ENCODE results near the gene SNUPN. TPM values are rescaled to one million over a fixed set of nuclear protein-coding genes. Genes with fewer than 3 reads are reported as not detected.
"Not testable (repeated sequence)": the region's sequence is repeated elsewhere in the genome, so short reads cannot be mapped to it uniquely, and the experiment has no call there.

The SNUPN gene
- total RNA-seq, 1 donor from 2014 or later = 37.3 TPM

DNA sequence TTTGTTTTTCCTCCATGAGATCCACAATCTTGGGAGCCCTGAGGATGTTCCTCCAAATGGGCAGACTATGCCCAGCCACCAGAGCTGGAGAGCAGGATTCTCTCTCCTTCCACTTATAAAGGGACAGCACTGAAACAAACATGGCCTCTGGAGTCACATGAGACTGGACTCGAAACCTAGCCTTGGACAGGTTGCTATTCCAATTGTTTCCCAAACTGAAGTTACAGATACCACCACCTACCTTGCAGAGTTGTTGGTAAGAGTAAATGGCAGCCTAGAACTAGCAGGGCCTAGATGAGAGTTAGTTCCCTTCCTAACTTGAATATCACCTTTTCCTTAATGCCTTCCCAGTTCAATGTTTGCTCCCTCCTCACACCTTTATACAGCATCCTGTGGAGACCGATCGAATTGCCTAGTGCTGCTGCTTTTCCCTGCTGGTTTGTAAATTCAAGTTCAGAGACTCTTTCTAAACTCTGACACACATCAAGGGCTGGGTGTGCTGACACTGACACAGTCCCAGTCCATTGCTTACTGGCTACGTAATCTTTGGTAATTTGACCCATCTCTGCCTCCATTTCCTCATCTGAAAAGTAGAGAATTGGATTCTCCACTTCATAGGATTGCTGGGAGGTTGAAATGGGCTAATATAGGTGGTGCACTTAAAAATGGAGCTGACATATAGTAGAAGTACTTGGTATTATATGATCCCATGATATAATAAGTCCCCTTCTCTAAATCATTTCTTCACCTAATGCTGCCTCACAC, 11.9 kb upstream of the SNUPN start:
- DNase-seq (ENCODE audit: low read depth) = no peak

DNA sequence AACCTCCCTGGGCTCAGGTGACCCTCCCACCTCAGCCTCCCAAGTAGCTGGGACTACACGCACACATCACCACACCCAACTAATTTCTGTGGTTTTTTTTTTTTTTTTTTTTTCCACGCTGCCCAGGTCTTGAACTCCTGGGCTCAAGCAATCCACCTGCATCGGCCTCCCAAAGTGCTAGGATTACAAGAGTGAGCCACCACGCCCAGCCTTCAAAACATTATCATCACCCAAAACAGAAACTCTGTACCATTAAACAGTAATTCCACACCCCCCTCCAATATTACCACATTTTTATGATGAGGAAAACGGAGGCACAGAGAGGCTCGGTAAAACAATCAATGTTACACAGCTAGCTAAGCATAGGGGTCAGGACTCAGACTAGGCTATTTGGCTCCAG, 10.5 kb upstream of the SNUPN start:
- DNase-seq (ENCODE audit: low read depth) = no peak

DNA sequence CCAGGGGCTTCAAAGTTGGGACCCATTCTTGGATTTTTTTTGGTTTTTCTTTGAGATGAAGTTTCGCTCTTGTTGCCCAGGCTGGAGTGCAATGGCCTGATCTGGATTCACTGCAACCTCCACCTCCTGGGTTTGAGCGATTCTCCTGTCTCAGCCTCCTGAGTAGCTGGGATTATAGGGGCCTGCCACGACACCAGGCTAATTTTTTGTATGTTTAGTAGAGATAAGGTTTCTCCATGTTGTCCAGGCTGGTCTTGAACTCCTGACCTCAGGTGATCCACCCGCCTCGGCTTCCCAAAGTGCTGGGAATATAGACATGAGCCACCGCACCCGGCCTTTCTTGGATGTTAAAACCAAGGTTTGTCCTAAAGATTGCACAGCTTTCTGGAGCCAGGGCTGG, 8.4 kb upstream of the SNUPN start:
- not testable (repeated sequence) for DNase-seq (ENCODE audit: low read depth)

DNA sequence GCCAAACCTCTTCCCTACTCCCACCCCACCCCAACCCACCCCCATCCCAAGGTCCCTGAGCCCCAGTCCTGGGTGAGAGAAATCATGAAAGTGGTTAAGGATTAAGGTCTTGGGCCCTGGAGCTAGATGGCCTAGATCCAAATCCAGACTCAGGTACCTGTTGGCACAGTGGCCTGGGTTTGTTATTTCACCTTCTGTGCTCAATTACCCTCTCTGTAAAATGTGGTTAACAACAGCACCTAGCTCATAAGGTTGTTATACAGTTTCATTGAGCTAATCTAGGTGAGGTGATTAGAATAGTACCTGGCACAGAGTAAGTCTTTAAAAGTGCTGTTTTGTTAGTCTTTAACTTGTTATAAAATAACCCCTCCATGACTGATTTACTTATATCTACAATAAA, 6.4 kb upstream of the SNUPN start:
- DNase-seq (ENCODE audit: low read depth) = peak; percentile 44

DNA sequence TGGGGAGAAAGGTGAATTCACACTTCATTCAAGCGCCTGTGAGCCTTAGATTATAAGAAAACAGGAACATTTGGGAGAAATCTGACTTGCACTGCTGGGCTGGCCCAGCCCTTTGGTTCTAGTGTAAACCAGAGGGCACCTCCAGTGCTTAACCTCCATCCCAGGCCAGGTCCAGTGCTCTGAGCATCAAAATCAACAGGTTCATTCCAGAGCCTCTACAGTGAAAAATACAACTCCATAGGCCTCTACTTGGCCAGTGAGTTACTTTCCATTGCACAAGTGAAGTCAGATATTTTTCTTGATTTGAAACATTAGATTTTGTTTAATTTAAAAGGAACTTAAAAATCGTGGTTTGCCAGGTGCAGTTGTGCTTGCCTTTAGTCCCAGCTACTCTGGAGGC, 3.0 kb downstream of the SNUPN start:
- DNase-seq (ENCODE audit: low read depth) = no peak

DNA sequence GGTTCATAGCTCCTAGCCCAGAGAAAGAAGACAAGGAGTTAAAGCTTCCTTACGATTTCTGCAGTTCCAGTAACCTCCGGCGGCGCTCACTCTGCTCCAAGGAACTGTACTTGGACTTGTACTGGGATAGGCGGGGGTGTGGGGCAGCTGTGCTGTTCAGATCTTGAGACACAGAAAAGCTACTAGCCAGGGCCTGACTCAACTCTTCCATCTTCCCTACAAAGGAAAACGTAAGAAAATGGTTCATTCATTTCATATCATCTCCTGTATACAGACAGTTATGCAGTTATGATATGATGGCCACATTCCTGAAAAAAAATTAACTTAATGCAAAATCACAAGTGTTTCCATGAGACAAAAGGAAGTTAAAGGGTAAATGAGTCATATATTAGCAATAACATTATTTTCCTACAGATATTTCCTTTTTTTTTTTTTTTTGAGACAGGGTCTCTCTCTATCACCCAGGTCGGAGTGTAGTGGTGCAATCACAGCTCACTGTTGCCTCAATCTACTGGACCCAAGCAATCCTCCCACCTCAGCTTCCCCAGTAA, 4.6 kb downstream of the SNUPN start:
- DNase-seq (ENCODE audit: low read depth) = peak; percentile 16

DNA sequence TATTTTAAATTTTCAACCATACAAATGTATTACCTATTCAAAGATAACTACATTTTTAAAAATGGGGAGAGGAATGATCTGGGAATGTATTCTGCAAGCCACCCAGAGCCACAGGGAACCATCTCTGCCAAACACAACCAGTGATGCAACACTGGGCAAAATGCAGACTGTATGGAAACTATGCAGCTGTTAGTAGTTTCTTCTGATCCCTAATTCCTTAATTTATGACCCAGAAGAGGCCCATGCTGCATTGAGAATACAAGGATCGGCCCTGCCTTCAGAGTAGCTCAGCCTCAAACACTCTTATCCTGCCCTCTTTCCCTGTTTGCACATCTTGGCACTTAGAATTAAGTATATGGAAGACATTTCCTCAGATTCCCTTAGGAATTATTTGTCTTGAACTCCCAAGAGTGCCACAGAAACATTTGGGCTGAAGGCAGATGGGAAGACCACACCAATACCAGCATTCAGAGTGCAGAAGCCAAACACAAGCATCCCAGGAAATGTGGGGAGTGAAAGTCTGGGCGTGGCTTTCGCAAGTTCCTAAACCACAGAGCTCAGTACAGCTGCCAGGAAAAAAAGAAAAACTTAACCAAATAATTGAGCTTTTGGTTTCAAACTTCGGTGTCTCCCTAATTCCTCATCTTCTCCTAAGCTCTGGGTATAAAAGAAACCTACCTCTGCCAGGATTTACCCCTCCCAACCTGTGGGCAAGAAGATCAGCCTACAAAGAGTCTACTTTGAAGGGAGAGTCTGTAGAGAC, 5.3 kb downstream of the SNUPN start:
- peak; percentile 15 for DNase-seq (ENCODE audit: low read depth)

DNA sequence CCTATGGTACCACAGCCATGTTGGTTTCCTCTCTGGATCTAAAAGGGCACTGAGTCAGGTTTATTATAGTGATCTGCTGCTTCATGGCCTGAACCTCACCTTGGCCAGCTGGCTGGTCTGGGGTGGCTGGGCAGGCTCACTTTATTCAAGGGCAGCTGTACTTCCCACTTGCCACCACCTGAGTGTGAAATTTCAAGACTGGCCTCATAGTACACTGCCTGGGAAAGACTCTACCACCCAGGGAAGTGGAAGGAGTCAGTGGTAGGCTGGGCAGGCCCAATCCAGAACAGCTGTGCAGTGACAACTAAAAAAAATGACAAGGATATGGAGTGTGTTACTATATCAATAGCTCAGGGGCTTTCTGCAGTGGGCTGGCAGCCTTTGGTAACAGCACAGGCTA, 8.8 kb downstream of the SNUPN start:
- no peak for DNase-seq (ENCODE audit: low read depth)

DNA sequence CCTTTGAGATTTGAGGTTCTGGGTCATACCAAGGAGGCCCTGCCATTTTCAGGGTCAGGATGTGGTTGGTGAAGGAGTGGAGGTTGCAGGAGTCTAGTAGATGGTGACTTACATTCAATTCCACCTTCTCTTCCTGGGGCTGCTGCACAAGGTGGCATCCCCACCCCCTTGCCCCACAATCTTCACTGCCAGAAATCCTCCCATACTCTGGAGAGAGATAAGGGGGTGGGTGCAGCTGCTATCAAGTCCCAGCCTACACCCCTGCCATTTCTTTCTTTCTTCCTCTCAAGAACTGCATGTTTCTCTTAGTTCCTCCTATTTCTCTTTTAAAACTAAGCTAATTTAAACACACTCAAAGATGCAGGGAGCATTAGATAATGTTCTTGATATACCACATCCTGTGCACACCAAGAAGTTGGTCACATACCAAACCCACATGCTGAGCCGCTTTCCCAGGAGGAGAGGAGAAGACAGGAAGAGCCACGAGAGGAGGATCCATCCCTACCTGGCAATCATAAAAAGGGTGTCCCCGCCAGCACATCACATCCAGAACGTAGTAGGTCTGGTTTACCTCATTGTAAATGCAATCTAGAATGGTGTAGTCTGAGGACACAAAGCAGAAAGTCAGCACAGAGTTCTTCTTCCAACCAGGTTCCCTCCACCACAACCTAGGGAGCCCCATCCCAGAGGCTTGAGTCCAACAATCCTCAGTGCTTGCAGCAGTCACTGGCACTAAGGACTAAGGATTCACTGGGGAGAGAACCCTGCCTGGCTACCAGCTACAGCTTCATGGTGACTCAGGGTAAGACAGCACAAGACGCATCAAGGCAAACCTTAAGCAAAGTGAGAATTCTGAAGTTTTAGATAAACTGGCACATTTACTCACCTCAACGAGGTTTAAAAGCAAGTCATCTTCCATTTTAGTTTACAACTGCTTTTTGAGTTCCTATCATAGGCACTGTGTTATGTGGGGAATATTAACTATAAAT, 18.5 kb downstream of the SNUPN start:
- DNase-seq (ENCODE audit: low read depth) = no peak

DNA sequence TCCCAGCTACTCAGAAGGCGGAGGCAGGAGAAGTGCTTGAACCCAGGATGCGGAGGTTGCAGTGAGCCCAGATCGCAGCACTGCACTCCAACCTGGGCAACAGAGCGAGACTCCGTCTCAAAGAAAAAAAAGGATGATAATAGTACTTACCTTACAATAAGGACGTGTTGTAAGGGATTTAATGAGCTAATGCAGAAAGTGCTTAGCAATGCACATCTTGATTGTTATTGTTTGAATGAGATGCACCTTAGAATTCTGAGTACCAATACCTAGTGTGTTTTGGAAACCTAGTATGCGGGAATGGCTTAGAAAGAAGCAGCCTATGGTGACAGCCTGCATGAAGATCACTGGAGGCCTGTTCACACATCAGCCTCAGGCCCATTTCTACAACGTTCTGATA, 19.5 kb downstream of the SNUPN start:
- no peak for DNase-seq (ENCODE audit: low read depth)

DNA sequence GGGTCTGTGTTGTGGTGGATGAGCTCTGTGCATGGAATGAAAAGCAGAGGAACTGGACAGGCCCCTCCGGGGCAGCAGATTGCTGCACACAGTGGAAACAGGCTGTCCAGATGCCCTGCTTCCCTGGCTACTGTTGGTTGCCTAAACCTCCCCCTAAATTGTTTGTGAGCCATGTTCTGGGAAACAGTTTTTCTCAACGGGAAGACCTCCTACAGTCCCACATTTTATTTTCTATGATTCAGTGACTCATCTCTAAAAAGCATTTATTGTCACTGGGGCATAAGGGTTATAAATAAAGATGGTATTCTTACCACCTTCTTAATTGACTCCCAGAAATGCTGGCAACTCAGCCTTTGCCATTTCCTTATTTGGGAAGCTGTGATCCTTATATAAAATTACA, 26.1 kb downstream of the SNUPN start:
- DNase-seq (ENCODE audit: low read depth) = no peak

DNA sequence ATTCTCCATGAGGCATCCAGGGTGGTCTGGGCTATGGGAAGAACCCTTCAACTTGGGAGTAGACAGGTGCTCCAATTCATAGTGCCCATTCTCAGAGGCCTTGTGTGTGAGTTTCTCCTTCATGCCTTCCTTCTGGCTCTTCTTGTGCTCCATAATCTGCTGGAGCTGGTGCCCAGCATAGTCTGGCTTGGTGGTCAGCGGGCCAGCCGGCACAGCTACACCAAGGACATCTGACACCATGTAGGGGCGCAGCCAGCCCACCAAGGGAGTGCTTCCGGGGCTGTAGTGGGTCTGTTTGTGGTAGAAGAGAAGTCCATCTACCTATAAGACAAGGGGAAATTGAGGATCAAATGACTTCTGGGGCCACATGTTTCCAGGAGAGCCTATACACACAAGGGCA, 27.2 kb downstream of the SNUPN start:
- DNase-seq (ENCODE audit: low read depth) = no peak

DNA sequence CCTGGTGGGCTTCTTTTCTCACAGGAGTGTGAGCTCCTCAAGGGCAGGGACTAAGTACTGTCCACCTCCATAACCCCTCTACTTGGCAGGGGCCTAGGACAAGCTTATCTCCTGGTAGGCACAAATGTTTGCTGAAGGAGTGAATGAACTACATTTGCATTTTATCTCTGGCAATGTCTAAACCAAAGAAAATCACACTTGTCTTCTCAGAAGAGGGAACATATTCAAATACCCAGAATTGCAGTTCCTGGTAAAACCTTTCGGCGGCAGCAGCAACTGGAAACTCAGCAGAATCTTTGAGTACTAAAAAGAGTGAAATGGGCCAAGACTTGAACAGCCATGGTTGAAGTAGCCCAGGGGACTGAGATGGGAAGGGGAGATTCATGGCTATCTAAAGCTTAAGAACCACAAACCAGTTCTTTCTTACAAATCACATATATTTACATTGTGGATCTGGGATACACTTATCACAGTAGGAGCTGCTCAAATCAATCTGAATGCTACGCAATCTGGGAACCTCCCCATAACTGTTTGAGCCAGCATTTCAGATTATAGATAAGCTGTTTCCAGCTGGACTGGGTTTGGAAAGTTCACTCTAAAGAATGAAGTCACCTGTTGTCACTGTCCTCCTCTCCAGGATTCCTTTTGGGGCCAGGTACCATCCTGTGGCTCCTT, 27.7 kb downstream of the SNUPN start:
- no peak for DNase-seq (ENCODE audit: low read depth)

DNA sequence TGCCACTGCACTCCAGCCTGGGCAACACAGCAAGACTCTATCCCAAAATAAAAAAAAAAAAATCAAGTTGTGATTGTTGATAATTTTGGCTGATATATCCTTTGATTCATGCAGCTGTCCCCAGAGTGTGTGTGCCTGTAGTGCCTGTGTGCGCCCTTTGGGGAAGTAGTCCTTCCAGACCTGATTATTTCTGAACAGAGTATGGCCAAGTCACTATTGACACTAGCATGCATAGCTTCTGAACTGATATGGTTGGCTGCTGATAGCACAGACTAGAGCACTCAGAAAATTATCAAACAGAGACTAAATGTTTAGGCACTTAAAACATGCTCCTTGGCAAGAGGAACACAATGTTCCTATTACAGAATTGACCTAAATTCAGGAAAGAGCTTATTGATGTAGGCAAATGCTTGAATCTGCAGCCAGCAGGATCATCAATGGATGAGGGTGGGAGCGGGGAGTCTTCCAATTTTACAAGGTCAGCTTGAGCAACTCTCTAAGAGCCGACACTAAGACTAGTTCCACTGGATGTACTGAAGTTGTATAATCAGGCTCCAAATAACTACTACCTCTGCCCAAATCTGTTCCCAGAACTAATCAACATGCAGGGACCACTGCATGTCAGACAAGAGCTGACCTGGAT, 28.7 kb downstream of the SNUPN start:
- DNase-seq (ENCODE audit: low read depth) = no peak

DNA sequence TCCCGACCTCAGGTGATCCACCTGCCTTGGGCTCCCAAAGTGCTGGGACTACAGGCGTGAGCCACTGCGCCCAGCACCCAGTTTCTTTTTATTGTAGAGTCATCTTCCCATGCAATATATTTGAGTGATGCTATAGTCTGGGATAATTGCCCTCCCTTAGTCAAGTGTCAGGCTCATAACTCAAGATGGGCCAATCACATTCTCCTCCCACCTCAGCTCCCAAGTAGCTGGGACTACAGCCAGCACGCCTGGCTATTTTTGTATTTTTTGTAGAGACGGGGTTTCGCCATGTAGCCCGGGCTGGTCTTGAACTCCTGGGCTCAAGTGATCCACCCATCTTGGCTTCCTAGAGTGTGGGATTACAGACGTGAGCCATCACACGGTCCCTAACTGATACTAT, 31.2 kb downstream of the SNUPN start:
- DNase-seq (ENCODE audit: low read depth) = no peak

DNA sequence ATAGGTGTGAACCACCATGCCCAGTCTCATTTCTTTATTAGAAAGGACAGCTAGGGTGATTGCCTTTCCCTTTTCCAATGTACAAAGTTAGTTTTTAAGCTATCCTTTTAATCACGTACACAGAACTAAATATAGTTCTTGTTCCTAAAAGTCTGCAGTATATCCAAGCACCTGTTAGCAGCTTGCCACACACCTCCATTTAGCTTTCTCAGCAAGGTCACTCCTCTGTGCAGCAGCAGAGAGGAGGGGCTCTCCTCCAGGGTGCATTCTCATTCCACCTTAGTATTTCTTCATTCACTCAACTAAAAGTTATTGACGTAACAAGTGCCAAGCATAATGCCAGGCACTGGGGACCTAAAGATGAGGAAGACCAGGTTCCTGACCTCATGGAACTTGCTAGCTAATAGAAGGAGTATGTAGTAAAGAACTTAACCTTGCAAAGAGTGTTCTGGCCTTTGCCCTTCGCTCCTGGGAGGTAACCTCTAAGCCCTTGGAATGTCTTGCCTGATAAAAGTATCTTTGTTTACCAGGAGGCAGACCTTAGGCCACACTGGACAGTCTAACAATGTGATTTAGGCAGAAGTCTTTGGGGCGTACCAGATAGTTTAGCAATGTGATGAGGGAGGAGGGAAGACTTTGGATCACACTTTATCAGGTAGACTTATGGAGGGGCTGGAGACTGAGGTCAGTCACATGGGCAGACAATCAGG, 33.7 kb downstream of the SNUPN start:
- DNase-seq (ENCODE audit: low read depth) = no peak

DNA sequence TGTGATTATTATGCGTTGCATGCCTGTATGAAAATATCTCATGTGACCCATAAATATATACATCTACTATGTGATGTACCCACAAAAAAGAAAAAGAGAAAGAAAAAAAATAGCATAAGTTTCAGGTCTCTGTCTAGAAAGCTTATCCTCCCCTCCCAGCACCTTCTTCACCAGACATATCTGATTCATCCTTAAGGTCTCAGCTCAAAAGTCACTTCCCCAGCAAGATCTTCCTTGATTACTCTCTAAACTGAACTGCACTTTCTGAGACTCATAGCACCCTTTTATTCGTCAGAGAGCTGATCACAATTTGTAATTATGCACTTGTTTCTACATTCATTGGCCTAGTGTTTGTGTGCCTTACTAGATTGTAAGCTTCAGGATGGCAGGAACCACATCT, 35.3 kb downstream of the SNUPN start:
- no peak for DNase-seq (ENCODE audit: low read depth)

DNA sequence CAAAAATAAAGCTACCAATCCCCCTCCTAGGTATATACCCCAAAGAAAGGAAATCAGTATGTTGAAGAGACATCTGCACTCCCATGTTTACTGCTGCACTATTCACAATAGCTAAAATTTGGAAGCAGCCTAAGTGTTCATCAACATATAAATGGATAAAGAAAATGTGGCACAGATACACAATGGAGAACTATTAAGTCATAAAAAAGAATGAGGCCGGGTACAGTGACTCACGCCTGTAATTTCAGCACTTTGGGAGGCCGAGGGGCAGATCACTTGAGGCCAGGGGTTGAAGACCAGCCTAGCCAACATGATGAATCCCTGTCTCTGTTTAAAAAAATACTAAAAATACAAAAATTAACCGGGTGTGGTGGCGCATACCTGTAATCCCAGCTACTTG, 36.5 kb downstream of the SNUPN start:
- no peak for DNase-seq (ENCODE audit: low read depth)

DNA sequence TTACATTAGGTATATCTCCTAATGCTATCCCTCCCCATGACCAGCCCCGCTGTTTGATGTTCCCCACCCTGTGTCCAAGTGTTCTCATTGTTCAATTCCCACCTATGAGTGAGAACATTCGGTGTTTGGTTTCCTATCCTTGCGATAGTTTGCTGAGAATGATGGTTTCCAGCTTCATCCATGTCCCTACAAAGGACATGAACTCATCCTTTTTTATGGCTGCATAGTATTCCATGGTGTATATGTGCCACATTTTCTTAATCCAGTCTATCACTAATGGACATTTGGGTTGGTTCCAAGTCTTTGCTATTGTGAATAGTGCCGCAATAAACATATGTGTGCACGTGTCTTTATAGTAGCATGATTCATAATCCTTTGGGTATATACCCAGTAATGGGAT, 39.1 kb downstream of the SNUPN start:
- not testable (repeated sequence) for DNase-seq (ENCODE audit: low read depth)

DNA sequence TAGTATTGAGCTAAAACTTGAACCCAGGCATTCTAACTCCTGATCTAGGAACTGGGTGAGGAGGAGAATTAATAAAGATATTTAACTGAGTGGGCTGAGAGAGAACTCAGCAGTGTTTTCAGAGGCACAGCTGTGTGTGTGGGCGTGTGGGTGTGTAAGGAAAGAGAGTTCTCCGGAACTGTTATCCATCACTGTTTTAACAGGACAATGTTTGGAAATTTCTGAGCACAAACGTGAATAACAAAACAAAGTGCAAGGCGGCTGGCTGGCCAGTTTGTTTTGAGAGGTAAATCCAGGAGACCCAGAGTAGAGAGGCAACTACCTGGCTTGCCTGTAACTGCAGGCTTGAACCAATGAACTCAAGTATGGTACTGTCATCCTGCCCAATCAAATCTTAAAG, 41.4 kb downstream of the SNUPN start:
- DNase-seq (ENCODE audit: low read depth) = no peak
